Upper lobe of right lung (tissue), 1 donor: ENCODE measurements around the gene ZNF787. TPM values are rescaled to one million over a fixed set of nuclear protein-coding genes. Genes with fewer than 3 reads are reported as not detected.

Experiments
- ATAC-seq: fragments of 200-7000 bp; cut with Tn5 transposase; one replicate; pipeline ENCODE4 v1.9.1; 2020; ENCODE audit warnings: mild to moderate bottlenecking, moderate library complexity
- DNase-seq: peaks from one replicate; pipeline ENCODE4 v3.0.0-alpha.2; 2020
- H3K27ac ChIP-seq: fragments of 200-600 bp; one replicate; pipeline ENCODE4 v1.8.0; 2022
- H3K27me3 ChIP-seq: fragments of 200-600 bp; one replicate; pipeline ENCODE4 v1.8.0; 2022; ENCODE audit warnings: mild to moderate bottlenecking
- H3K36me3 ChIP-seq: fragments of 200-600 bp; one replicate; pipeline ENCODE4 v1.8.0; 2022
- H3K4me1 ChIP-seq: fragments of 200-600 bp; one replicate; pipeline ENCODE4 v1.8.0; 2022
- H3K4me3 ChIP-seq: fragments of 200-600 bp; one replicate; pipeline ENCODE4 v1.8.0; 2022; ENCODE audit warnings: mild to moderate bottlenecking
- H3K9me3 ChIP-seq: fragments of 200-600 bp; one replicate; pipeline ENCODE4 v1.8.0; 2022
- intact Hi-C: fragments of 100-400 bp; cut with DNase I; formaldehyde crosslinking; loops from one replicate; pipeline ENCODE4 v1.11.0; 2022
- total RNA-seq: library from RNA; stranded (reverse); fragmentation: NEBNext Ultra II Directional; extraction: Animal tissue kit (Norgen Biotek cat#: 25700); gene quantifications from one replicate; pipeline ENCODE4 v1.2.1, GENCODE V29; 2021
- TF ChIP-seq, protein P1 (sequence below): fragments of 200-600 bp; IDR thresholded peaks from one replicate; pipeline ENCODE4 v1.8.0; 2022; ENCODE audit warnings: antibody characterized with exemption
- donor health status: DM: no; HTN: yes; CAD: no; lungs with severe emphysema.

The ZNF787 gene
- total RNA-seq, 1 donor from 2014 or later: 40.7 TPM

DNA sequence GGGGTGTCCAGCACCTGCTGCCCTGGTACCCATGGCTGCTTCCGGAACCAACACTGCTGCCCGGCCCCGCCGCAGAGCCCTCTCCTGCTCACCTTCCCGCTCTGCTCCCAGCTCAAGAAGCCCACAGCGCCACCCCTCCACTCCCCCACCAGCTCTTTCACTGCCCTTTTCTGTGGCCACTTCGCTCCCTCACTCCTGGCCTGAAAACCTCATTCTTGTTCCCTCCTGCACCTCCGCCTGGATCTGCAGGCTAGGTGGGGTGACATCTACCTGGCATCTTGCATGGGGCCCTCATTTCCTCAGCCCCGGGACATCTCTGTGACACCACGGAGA lies 6.4 kb downstream of the ZNF787 start:
- TF ChIP-seq, protein P1, sequence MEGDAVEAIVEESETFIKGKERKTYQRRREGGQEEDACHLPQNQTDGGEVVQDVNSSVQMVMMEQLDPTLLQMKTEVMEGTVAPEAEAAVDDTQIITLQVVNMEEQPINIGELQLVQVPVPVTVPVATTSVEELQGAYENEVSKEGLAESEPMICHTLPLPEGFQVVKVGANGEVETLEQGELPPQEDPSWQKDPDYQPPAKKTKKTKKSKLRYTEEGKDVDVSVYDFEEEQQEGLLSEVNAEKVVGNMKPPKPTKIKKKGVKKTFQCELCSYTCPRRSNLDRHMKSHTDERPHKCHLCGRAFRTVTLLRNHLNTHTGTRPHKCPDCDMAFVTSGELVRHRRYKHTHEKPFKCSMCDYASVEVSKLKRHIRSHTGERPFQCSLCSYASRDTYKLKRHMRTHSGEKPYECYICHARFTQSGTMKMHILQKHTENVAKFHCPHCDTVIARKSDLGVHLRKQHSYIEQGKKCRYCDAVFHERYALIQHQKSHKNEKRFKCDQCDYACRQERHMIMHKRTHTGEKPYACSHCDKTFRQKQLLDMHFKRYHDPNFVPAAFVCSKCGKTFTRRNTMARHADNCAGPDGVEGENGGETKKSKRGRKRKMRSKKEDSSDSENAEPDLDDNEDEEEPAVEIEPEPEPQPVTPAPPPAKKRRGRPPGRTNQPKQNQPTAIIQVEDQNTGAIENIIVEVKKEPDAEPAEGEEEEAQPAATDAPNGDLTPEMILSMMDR: no peak
- Histone ChIP-seq H3K9me3 (no peaks in the 10 kb centered on the region), H3K4me3 (no peak overlapping the region), H3K27ac (no peak overlapping the region), H3K27me3 (no peaks in the 10 kb centered on the region), H3K36me3 (no peaks in the 10 kb centered on the region), H3K4me1 (peaks cover 77% of the 10 kb centered on the region)
- DNase-seq (no peak), ATAC-seq (no peak)
- intact Hi-C loops: loop anchor here (10.0 kb wide), 1 partner anchor 50 kb away; no protein-coding TSS in a partner anchor

DNA sequence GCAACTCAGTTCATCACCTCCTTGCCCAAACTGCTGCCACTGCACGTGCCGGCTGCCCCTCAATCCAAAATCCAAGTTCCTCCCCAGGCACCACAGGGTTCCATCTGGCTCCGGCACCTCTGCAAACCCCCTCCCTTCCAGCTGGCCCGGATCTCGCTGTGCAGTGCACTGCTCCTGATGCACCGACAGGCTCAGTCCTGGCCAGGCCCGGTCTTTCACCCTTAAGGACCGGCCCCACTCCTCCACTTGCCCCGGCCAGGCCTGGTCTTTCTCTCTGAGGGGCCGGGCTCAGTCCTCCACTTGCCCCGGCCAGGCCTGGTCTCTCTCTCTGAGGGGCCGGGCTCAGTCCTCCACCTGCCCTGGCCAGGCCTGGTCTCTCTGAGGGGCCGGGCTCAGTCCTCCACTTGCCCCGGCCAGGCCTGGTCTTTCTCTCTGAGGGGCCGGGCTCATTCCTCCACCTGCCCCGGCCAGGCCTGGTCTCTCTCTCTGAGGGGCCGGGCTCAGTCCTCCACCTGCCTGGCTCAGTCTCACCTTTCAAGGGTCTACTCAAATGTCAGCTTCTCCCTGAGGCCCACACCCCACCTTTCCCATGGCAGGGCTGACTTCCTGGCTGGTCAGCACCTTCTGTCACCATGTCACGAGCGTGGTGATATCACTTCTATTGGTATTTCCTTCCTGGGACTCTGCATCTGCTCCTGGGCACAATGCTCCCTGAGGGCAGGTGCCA lies 6.9 kb downstream of the ZNF787 start:
- ATAC-seq: no peak
- DNase-seq: no peak
- intact Hi-C loops: loop anchor here (10.0 kb wide), 1 partner anchor 51 kb away; no protein-coding TSS in a partner anchor
- TF ChIP-seq, protein P1: no peak
- Histone ChIP-seq H3K9me3 (no peaks in the 10 kb centered on the region), H3K36me3 (no peaks in the 10 kb centered on the region), H3K4me1 (peaks cover 77% of the 10 kb centered on the region), H3K4me3 (no peak overlapping the region), H3K27me3 (no peaks in the 10 kb centered on the region), H3K27ac (no peak overlapping the region)

DNA sequence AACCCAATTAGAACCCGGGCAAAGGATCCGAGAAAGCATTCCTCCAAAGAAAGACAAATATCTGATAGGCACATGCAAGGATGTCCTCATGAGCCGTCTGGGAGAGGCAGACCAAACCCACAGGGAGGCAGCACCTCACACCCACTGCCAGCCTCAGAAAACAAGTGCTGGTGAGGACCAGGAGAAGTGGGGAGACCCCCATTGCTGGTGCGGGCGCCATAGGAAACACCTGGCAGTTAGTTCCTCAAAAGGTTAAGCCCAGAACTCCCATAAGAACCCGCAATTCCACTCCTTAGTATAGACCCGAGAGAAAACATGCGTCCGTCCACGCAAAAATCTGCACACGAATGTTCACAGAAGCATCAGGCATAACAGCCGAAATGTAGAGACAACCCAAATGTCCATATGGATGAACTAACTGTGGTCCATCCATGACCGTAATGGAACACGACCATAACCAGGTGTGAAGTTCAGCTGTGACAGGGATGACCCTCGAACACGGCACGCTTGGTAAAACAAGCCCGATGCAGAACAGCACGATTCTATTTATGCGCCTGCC lies 7.9 kb downstream of the ZNF787 start:
- ATAC-seq (no peak), DNase-seq (no peak)
- TF ChIP-seq, protein P1: no peak
- Histone ChIP-seq H3K36me3 (no peaks in the 10 kb centered on the region), H3K27ac (no peak overlapping the region), H3K9me3 (no peaks in the 10 kb centered on the region), H3K4me1 (peaks cover 77% of the 10 kb centered on the region), H3K27me3 (no peaks in the 10 kb centered on the region), H3K4me3 (no peak overlapping the region)
- intact Hi-C loops: loop anchor here (10.0 kb wide), 1 partner anchor 52 kb away; no protein-coding TSS in a partner anchor

DNA sequence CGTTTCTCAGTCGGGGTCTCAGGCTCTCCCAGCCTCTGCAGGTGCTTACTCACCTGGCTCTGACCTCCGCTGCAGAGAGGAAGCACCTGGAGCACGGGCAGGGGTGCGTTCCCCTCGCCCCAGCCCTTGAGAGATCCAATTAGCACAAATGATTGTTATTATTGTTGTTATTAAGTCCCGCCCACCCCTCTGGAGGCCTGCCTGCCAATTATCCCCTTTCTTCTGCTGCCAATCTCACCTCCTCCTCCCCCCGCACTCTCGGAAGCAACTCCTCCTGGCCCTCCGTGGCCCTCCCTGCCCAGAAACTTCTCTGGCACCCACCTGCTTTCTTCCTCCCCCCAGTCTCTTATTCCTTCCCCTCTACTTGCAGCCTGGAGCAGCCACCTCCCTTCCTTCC lies 8.8 kb downstream of the ZNF787 start:
- Histone ChIP-seq H3K27me3 (no peaks in the 10 kb centered on the region), H3K9me3 (no peaks in the 10 kb centered on the region), H3K36me3 (no peaks in the 10 kb centered on the region), H3K27ac (peak overlapping the region; percentile 56), H3K4me1 (peaks cover 75% of the 10 kb centered on the region), H3K4me3 (no peak overlapping the region)
- TF ChIP-seq, protein P1: no peak
- intact Hi-C loops: loop anchor here (10.0 kb wide), 1 partner anchor 52 kb away; no protein-coding TSS in a partner anchor
- ATAC-seq (no peak), DNase-seq (no peak)

DNA sequence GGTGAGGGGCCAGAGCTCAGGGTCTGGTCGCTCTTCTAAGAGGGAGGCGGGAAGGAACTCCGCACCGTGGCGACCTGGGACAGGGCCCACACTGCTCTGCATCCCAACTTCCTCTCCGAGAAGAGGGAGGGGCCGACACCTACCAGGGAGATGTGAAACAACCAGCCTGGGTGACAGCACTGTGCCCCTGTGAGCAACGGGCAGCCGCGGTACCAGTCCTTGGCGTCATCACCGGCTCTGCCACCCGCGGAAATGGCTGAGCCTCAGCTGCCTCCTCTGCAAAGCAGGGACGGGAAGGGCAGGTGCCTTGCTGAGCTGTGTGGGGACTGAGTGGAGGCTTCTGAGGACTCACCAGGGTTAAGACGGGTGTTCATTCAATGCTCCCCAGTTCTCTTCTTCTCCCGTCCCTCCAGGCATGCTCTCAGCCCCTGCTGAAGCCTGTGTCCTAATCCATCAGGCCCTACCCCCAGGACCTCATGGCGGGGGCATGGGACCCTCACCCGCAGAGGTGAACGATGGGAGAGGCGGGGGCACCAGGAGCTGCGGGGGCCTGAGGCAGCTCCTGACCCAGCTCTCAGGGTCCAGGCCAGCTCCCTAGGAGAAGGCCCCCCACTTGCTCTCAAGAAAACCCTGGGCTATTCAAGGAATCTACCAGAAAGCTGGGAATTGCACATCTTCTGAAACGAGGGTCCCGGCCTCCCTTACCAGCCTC lies 9.3 kb downstream of the ZNF787 start:
- Histone ChIP-seq H3K9me3 (no peaks in the 10 kb centered on the region), H3K27ac (peak overlapping the region; percentile 56), H3K4me1 (peaks cover 75% of the 10 kb centered on the region), H3K27me3 (no peaks in the 10 kb centered on the region), H3K36me3 (no peaks in the 10 kb centered on the region), H3K4me3 (no peak overlapping the region)
- TF ChIP-seq, protein P1: no peak
- ATAC-seq (peak; percentile 82), DNase-seq (peak; percentile 81)
- intact Hi-C loops: loop anchor here (10.0 kb wide), 1 partner anchor 53 kb away; no protein-coding TSS in a partner anchor
